Stimulated activated CD4-positive, alpha-beta T cell treated with anti-CD3 and anti-CD28 coated beads, Interleukin-12 subunit alpha, Interleukin-12 subunit beta, amount 100 ng/mL, for 48 hours (primary cell): Measurements from ENCODE around the gene YPEL5.
"Not testable (repeated sequence)": the region's sequence is repeated elsewhere in the genome, so short reads cannot be mapped to it uniquely, and the experiment has no call there.

Source experiments
- DNase-seq, 3 donors: peaks; one replicate each; pipeline ENCODE4 v3.0.0-alpha.2; 2020; ENCODE audit warnings: low read depth in 2 of 3, low spot score in 1 of 3

The YPEL5 gene

DNA sequence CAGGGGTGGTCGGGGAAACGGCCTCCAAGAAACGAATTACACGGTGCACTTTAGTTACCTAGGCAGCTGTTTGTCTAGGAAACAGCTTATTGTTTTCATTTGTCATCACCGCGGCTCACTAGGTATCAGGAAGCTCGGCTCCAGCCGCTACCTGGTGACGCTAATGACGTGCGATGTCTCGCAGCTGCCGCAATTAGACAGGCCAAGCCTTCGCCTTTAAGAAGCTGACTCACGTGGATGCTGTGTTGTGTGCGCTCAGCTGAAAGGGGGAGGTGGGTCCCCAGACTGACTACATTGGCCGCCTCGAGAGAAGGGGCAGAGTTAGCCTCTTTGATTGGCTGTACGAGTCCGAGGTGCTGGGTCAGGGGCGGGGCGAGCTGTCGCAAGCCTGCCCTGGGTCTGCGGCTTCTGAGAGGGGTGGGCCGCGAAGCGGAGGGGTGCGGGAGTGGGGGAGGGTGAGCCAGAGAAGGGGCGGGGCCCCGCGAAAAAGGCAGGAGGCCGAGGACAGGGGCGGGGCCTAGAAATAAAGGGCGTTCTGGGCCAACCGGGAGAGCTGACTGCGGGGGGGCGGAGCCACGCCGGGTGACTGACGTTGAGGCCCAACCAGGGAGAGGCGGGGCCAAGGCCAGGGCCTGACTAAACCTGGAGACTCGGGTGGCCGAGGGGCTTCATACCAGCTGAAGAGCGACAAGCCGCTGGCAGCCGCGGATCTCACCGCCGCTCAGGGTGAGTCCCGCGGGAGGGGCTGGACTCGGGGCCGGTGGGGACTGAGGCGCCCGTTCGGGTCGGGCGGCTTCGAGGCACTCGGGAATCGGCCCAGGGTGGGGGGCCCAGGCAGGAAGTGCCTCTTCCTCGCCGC is at the start of gene YPEL5:
Gene YPEL5 (plus strand): TSS at position 671 of the 859 bp plus-strand sequence. CDS start 9,645 bp downstream, outside the sequence.
- peak; percentile 97 to 98 (median 98) for DNase-seq

DNA sequence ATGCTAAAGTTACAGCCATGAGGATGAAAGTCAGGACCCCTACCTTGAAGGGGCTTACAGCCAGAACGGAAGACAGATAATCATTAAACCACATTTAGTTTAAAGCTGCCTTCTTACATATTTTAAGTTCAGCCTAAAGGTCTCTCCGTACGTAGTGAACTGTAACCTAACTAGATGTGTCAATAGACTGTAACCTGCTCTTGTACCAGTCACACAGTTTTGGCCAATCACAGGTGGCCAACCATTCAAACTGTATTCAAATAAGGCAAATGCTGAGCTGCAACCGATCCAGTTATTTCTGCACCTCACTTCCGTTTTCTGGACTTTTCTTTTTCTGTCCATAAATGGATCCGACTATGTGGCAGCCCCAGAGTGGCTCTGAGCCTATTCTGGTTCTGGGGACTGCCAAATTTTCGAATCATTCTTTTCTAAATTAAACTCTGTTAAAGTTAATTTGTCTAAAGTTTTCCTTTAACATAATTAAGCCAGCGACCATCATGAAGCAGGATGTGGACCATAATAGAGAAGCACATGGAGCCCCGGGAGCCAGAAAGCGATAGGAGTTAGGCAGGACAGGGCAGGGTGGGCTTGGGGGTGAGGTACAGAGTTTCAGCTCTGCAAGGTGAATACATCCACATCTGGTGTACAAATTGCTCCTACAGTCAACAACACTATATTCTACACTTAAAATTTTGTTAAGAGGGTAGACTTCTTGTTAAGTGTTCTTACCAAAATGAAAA is 48.4 kb upstream of the YPEL5 start:
- DNase-seq, result no peak

DNA sequence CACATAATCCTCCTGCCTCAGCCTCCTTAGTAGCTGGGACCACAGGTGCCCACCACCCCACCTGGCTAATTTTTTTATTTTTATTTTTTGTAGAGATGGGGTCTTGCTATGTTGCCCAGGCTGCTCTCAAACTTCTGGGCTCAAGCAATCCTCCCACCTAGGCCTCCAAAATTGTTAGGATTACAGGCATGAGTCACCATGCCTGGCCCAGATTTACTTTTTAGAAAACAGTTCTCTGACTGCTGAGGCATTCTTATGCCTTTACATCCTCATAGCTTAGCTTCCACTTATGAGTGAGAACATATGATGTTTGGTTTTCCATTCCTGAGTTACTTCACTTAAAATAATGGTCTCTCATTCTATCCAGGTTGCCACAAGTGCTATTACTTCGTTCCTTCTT is 47.4 kb upstream of the YPEL5 start:
- DNase-seq, result not testable (repeated sequence)

DNA sequence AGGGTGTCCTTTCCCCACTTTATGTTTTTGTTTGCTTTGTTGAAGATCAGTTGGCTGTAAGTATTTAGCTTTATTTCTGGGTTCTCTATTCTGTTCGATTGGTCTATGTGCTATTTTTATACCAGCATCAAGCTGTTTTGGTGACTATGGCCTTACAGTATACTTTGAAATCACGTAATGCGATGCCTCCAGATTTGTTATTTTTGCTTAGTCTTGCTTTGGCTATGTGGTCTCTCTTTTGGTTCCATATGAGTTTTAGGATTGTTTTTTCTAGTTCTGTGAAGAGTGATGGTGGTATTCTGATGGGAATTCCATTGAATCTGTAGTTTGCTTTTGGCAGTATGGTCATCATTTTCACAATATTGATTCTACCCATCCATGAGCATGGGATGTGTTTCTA is 46.1 kb upstream of the YPEL5 start:
- DNase-seq, result not testable (repeated sequence)

DNA sequence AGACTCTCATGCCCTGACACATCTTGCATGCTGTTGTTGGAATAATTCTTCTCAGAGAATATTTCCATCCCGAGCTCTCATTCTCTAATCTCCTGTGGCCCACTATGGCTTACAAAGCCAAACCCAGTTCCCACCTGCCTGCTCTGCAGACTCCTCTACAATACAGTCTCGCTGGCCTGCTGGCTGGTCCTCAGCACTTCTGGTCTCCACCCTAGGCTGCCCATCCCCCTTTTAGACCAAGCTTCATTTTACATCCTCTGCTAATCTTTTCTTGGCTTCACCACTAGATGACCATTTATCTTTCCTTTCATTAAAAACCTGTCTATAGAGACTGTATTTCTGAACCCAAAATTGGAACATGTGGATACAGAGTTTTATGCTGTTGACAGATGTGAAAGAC is 42.5 kb upstream of the YPEL5 start:
- no peak for DNase-seq

- no peak for DNase-seq
Measured at GRCh38 chr2:30105556-30105955, 41.3 kb upstream of the YPEL5 start.

- no peak for DNase-seq
Measured at GRCh38 chr2:30106543-30106942, 40.3 kb upstream of the YPEL5 start.

DNA sequence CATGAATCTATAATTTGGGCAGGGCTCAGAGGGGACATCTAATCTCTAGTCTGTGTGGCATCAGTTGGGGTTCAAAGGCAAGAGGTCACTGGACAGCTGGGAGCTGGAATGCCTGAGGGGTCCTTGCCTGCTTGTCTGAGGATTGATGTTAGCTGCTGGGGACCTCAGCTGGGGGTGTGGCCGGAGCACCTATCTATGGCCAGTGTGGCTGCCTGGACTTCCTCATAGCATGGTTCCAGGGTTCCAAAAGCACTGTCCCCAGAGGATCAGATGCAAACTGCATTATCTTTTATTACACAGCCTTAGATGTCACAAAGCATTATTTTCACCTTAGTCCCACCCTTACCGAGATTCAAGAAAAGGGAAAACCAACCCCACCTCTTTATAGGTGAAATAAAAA is 38.6 kb upstream of the YPEL5 start:
- DNase-seq, result no peak

DNA sequence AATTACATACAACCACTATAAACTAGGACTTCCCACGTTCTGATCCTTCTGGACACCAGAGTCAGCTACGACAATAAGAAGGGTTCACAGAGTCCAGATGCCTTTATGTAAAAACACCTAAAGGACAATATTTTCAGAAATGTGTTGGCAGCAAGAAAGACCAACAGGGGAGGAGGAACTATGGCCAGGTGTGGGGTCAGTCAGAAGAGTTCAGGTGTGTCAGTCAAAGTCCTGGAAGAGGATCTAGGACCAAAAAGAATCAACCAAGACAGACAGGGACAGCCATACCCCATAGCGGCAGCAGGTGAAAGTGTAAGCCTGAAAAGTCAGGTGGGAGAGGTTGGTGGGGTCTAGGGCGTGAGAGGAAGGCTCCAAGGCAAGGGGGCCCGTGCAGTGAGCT is 38.0 kb upstream of the YPEL5 start:
- no peak for DNase-seq

GRCh38 chr2:30109856-30110255 is 37.0 kb upstream of the YPEL5 start:
- DNase-seq, result no peak

GRCh38 chr2:30110773-30111172 is 36.0 kb upstream of the YPEL5 start:
- no peak for DNase-seq

GRCh38 chr2:30111186-30111585 is 35.6 kb upstream of the YPEL5 start:
- not testable (repeated sequence) for DNase-seq

- no peak for DNase-seq
Measured at GRCh38 chr2:30112561-30112960, 34.2 kb upstream of the YPEL5 start.

GRCh38 chr2:30113617-30114293 is 33.1 kb upstream of the YPEL5 start:
- DNase-seq, result no peak

GRCh38 chr2:30115141-30115980 is 31.4 kb upstream of the YPEL5 start:
- peak; percentile 51 to 69 (median 52) for DNase-seq

GRCh38 chr2:30115981-30116285 is 30.9 kb upstream of the YPEL5 start:
- DNase-seq, result no peak

- DNase-seq, result no peak
Measured at GRCh38 chr2:30122362-30122761, 24.4 kb upstream of the YPEL5 start.

DNA sequence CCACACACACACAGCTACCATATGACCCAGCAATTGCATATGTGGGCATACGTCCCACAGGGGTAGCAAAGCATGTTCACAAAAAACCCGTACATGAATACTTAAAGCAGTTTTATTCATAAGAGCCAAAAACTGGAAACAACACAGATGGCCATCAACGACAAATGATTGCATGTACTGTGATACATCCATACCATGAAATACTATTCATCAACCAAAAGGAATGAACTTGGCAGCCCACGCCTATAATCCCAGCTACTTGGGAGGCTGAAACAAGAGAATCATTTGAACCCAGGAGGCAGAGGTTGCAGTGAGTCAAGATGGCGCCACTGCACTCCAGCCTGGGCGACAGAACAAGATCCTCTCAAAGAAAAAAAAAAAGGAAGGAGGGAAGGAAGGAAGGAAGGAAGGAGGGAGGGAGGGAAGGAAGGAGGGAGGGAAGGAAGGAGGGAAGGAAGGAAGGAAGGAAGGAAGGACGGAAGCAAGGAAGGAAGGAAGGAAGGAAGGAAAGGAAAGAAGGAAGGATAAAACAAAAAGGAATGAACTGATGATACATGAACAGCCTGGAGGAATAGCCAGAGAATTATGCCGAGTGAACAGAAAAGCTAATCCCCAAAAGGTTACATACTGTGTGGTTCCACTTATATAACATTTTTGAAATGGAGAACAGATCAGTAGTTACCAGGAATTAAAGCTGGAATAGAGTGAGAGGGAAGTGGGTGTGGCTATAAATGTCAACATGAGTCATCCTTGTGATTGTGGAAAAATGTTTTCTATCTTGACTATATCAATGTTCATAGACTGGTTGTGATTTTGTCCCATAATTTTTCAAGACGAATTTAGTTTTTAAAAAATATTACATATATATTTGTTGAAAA is 19.6 kb upstream of the YPEL5 start:
- no peak for DNase-seq

DNA sequence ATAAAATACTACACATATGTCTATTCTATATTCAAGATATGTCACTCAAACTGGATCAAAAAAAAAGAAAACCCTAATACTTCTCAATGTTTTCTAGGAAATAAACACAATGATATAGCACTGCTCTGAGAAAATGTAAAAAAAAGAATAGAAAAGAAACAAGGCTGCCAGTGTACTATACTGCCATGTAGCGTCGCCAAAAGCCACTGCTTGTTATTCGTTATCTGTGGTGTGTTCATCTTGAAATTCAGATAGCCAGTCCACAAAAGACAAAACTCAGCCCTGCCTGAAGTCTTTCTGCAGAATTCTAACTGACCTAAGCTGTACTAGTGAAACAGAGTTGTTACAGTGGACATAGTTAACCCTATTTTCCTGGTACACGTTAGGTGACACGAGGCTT is 12.2 kb upstream of the YPEL5 start:
- DNase-seq, result no peak

DNA sequence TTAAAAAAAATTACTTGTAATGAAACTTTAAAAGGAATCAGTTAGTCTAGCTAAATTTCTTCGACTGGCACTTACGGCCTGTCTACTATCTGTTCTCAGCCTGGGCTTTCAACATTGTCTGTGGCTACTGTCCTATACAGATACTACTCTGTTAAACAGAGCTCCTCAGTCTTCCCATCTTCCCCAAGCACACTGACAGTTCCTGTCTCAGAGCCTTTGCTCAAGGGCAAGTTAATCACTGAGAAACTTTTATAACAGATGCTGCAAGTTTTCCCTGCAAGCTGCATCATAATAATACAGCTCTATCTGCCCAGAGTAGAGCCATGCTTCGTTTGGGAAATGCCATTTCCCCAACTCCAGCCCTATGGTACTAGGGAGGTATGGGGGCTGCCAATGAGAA is 11.3 kb upstream of the YPEL5 start:
- no peak for DNase-seq
